ENCODE measurements around the gene GINS2. TPM values are rescaled to one million over a fixed set of nuclear protein-coding genes. Genes with fewer than 3 reads are reported as not detected.

Gene GINS2
- total RNA-seq, 1 experiment from 2014 or later, result 50.8 TPM

- DNase-seq (ENCODE audit: low spot score), result no peak
Observed at GRCh38 chr16:85654251-85655095, 34.3 kb downstream of the GINS2 start.

GRCh38 chr16:85653290-85653891, 35.4 kb downstream of the GINS2 start:
- no peak for DNase-seq (ENCODE audit: low spot score)

- DNase-seq (ENCODE audit: low spot score), result no peak
Observed at GRCh38 chr16:85652431-85653221, 36.1 kb downstream of the GINS2 start.

GRCh38 chr16:85651629-85652430, 36.9 kb downstream of the GINS2 start:
- no peak for DNase-seq (ENCODE audit: low spot score)

- no peak for DNase-seq (ENCODE audit: low spot score)
Observed at GRCh38 chr16:85650844-85651628, 37.7 kb downstream of the GINS2 start.

GRCh38 chr16:85650135-85650843, 38.5 kb downstream of the GINS2 start:
- DNase-seq (ENCODE audit: low spot score), result no peak

- no peak for DNase-seq (ENCODE audit: low spot score)
Observed at GRCh38 chr16:85649411-85650134, 39.2 kb downstream of the GINS2 start.

- no peak for DNase-seq (ENCODE audit: low spot score)
Observed at GRCh38 chr16:85648805-85649204, 39.9 kb downstream of the GINS2 start.

- DNase-seq (ENCODE audit: low spot score), result no peak
Observed at GRCh38 chr16:85648070-85648714, 40.6 kb downstream of the GINS2 start.

GRCh38 chr16:85646976-85647375, 41.8 kb downstream of the GINS2 start:
- no peak for DNase-seq (ENCODE audit: low spot score)

GRCh38 chr16:85646358-85646907, 42.3 kb downstream of the GINS2 start:
- DNase-seq (ENCODE audit: low spot score), result no peak

GRCh38 chr16:85645021-85645589, 43.6 kb downstream of the GINS2 start:
- no peak for DNase-seq (ENCODE audit: low spot score)

- DNase-seq (ENCODE audit: low spot score), result no peak
Observed at GRCh38 chr16:85644093-85644712, 44.6 kb downstream of the GINS2 start.

- DNase-seq (ENCODE audit: low spot score), result no peak
Observed at GRCh38 chr16:85643631-85644030, 45.1 kb downstream of the GINS2 start.

GRCh38 chr16:85642762-85643358, 45.9 kb downstream of the GINS2 start:
- DNase-seq (ENCODE audit: low spot score), result no peak

- DNase-seq (ENCODE audit: low spot score), result peak; percentile 28
Observed at GRCh38 chr16:85641776-85642176, 47.0 kb downstream of the GINS2 start.

GRCh38 chr16:85641305-85641704, 47.4 kb downstream of the GINS2 start:
- DNase-seq (ENCODE audit: low spot score), result no peak
